Activated CD4-positive, alpha-beta T cell treated with anti-CD3 and anti-CD28 coated beads, Interleukin-2, amount 10 ng/mL, durations not matched to agents 24 days and 14 days (primary cell): ENCODE data around the gene PRKG1. TPM values are rescaled to one million over a fixed set of nuclear protein-coding genes. Genes with fewer than 3 reads are reported as not detected.

Source experiments
- DNase-seq: peaks from one replicate; pipeline ENCODE4 v3.0.0; 2022
- H3K27ac Mint-ChIP-seq: one replicate; pipeline ENCODE4 v1.8.0; 2022; ENCODE audit warnings: mild to moderate bottlenecking, mixed read lengths
- H3K27me3 Mint-ChIP-seq: one replicate; pipeline ENCODE4 v1.8.0; 2022; ENCODE audit warnings: mixed read lengths
- H3K36me3 Mint-ChIP-seq: one replicate; pipeline ENCODE4 v1.8.0; 2022; ENCODE audit warnings: low read depth, mild to moderate bottlenecking, mixed read lengths
- H3K4me1 Mint-ChIP-seq: one replicate; pipeline ENCODE4 v1.8.0; 2021; ENCODE audit warnings: mixed read lengths
- H3K4me3 Mint-ChIP-seq: one replicate; pipeline ENCODE4 v1.8.0; 2022; ENCODE audit warnings: mild to moderate bottlenecking, moderate library complexity, mixed read lengths
- H3K9me3 Mint-ChIP-seq: one replicate; pipeline ENCODE4 v1.8.0; 2021; ENCODE audit warnings: mixed read lengths
- intact Hi-C: fragments of 100-400 bp; cut with micrococcal nuclease; formaldehyde crosslinking; loops from one replicate; pipeline ENCODE4 v1.15.1; 2023
- total RNA-seq: library from RNA; stranded (reverse); gene quantifications from 2 replicates; pipeline ENCODE4 v1.2.3, GENCODE V29; 2022

PRKG1 gene
- total RNA-seq, 1 donor from 2014 or later: not detected

DNA sequence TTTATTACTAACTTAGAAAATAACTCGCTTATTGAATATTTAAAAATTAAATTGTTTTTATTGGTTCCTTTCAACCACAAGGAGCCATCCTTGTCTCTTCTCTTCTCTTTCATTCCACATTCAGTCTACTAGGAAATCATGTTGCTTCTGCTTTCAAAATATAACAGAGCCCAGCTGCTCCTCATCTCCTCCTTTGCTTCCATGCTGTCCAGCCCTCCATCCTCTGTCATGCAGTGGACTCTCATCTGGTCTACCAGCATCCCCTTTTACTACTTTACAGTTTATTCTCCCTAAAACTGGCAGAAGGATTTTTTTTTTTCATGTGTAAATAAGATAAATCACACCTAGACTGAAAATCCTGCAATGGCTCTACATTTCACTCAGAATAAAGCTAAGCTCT is 823.3 kb downstream of the PRKG1 start:
- Mint-ChIP-seq H3K27ac (no peak overlapping the region), H3K9me3 (no peaks in the 10 kb centered on the region), H3K36me3 (no peaks in the 10 kb centered on the region), H3K4me3 (no peak overlapping the region), H3K27me3 (peaks cover 4% of the 10 kb centered on the region), H3K4me1 (no peaks in the 10 kb centered on the region)
- intact Hi-C loops: no loop called here
- DNase-seq: no peak

- no peak overlapping the region for H3K4me3 Mint-ChIP-seq
- H3K27me3 Mint-ChIP-seq: peaks cover 3% of the 10 kb centered on the region
- no peak overlapping the region for H3K27ac Mint-ChIP-seq
- no peaks in the 10 kb centered on the region for H3K4me1 Mint-ChIP-seq
- no peak for DNase-seq
- intact Hi-C loops: no loop called here
- no peaks in the 10 kb centered on the region for H3K9me3 Mint-ChIP-seq
- H3K36me3 Mint-ChIP-seq: no peaks in the 10 kb centered on the region
Observed at GRCh38 chr10:51900180-51900579, 825.9 kb downstream of the PRKG1 start.

GRCh38 chr10:51903675-51904074 is 829.4 kb downstream of the PRKG1 start:
- Mint-ChIP-seq H3K4me1 (no peaks in the 10 kb centered on the region), H3K36me3 (no peaks in the 10 kb centered on the region), H3K27me3 (peaks cover 6% of the 10 kb centered on the region), H3K9me3 (no peaks in the 10 kb centered on the region), H3K27ac (no peak overlapping the region), H3K4me3 (no peak overlapping the region)
- no peak for DNase-seq
- intact Hi-C loops: no loop called here

- DNase-seq: no peak
- Mint-ChIP-seq H3K36me3 (no peaks in the 10 kb centered on the region), H3K27me3 (peaks cover 6% of the 10 kb centered on the region), H3K4me3 (no peak overlapping the region), H3K4me1 (no peaks in the 10 kb centered on the region), H3K27ac (no peak overlapping the region), H3K9me3 (no peaks in the 10 kb centered on the region)
- intact Hi-C loops: no loop called here
Observed at GRCh38 chr10:51905032-51905431, 830.7 kb downstream of the PRKG1 start.

DNA sequence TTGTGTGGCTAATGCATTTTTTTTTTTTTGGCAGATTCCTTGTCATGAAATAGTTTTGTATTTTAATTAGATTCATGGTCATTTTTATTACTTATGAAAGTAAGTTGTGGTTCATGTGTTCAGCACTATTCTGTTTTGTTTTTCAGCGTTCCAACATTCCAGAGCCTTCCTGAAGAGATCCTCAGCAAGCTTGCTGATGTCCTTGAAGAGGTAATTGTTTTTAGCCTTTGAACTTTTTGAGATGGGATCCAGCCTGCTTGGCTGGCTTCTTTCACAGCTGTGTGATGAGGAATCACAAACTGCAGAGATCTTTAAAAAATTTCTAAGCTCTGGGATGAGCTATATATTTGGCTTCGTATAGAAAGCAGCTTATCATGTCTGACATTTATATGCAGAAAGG is 833.1 kb downstream of the PRKG1 start:
- no peaks in the 10 kb centered on the region for H3K4me1 Mint-ChIP-seq
- H3K4me3 Mint-ChIP-seq: no peak overlapping the region
- H3K9me3 Mint-ChIP-seq: no peaks in the 10 kb centered on the region
- no peaks in the 10 kb centered on the region for H3K36me3 Mint-ChIP-seq
- H3K27me3 Mint-ChIP-seq: peaks cover 10% of the 10 kb centered on the region
- DNase-seq: no peak
- H3K27ac Mint-ChIP-seq: no peak overlapping the region
- intact Hi-C loops: no loop called here

DNA sequence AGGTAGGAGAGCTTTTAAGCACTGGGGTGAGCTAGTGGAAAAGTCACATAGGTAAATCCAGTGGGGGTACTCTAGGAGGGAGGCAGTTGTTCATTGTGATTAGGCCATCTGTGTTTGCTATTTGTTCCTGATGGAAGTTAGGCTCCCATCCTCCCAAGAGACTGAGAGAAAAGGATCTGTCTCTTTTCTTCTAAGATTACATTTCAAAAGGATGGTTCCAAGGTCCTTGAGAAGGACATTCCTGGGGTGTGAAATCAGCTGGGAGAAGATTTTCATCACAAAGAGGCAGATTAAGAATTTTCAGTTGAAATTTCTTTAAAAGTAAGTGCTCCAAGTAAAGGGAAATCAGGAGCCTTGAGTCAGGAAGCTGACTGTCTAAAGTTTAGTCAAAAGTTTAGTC is 835.9 kb downstream of the PRKG1 start:
- Mint-ChIP-seq H3K4me1 (no peaks in the 10 kb centered on the region), H3K27me3 (peaks cover 11% of the 10 kb centered on the region), H3K9me3 (no peaks in the 10 kb centered on the region), H3K27ac (no peak overlapping the region), H3K4me3 (no peak overlapping the region), H3K36me3 (no peaks in the 10 kb centered on the region)
- DNase-seq: no peak
- intact Hi-C loops: no loop called here

DNA sequence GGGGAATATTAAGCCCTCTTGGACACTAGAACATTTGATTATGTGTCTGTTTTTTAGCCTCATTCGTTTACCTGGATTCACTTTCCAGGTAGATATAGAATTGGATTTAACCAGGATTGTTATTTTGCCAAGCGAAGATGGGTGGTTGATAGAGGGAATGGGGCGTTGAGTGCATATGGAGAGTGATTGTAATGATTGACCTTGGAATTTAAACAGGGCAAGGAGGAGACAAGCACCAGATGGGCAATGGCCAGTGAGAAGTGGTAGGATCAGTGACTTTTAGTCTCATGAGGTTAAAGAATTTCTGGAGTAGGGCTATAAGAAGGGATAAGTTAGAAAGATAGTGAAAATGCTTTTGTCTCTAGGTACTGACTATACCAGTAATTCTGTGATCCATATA is 836.3 kb downstream of the PRKG1 start:
- no peaks in the 10 kb centered on the region for H3K36me3 Mint-ChIP-seq
- intact Hi-C loops: no loop called here
- no peak overlapping the region for H3K27ac Mint-ChIP-seq
- DNase-seq: no peak
- peaks cover 13% of the 10 kb centered on the region for H3K27me3 Mint-ChIP-seq
- no peak overlapping the region for H3K4me3 Mint-ChIP-seq
- no peaks in the 10 kb centered on the region for H3K9me3 Mint-ChIP-seq
- H3K4me1 Mint-ChIP-seq: no peaks in the 10 kb centered on the region

DNA sequence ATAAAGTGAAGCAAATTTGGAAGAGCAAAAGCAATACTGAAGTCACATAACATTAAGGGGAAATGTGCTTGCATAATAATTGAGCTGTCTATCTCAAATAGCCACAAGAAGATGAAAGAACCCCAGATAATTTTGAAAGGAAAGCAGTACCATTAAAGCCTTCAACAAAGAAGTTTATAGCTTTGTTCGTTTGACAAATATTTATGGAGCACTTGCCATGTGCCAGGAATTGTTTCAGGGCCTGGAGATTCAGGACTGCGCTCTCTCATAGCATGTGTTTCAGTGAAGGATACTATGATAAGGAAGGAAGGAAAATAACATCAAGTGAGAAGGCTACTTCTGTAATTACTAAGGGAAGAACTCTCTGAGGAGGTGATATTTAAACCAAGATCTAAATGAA is 837.4 kb downstream of the PRKG1 start:
- intact Hi-C loops: no loop called here
- H3K9me3 Mint-ChIP-seq: no peaks in the 10 kb centered on the region
- H3K27ac Mint-ChIP-seq: no peak overlapping the region
- H3K27me3 Mint-ChIP-seq: peaks cover 10% of the 10 kb centered on the region
- H3K4me1 Mint-ChIP-seq: no peaks in the 10 kb centered on the region
- DNase-seq: no peak
- no peaks in the 10 kb centered on the region for H3K36me3 Mint-ChIP-seq
- no peak overlapping the region for H3K4me3 Mint-ChIP-seq

- no peak overlapping the region for H3K27ac Mint-ChIP-seq
- H3K27me3 Mint-ChIP-seq: peaks cover 8% of the 10 kb centered on the region
- no peaks in the 10 kb centered on the region for H3K36me3 Mint-ChIP-seq
- DNase-seq: no peak
- no peaks in the 10 kb centered on the region for H3K9me3 Mint-ChIP-seq
- intact Hi-C loops: no loop called here
- no peaks in the 10 kb centered on the region for H3K4me1 Mint-ChIP-seq
- no peak overlapping the region for H3K4me3 Mint-ChIP-seq
Observed at GRCh38 chr10:51915031-51915542, 840.8 kb downstream of the PRKG1 start.

- Mint-ChIP-seq H3K36me3 (no peaks in the 10 kb centered on the region), H3K27ac (no peak overlapping the region), H3K27me3 (peaks cover 5% of the 10 kb centered on the region), H3K4me1 (no peaks in the 10 kb centered on the region), H3K9me3 (no peaks in the 10 kb centered on the region), H3K4me3 (no peak overlapping the region)
- intact Hi-C loops: no loop called here
- no peak for DNase-seq
Observed at GRCh38 chr10:51918440-51918839, 844.2 kb downstream of the PRKG1 start.

DNA sequence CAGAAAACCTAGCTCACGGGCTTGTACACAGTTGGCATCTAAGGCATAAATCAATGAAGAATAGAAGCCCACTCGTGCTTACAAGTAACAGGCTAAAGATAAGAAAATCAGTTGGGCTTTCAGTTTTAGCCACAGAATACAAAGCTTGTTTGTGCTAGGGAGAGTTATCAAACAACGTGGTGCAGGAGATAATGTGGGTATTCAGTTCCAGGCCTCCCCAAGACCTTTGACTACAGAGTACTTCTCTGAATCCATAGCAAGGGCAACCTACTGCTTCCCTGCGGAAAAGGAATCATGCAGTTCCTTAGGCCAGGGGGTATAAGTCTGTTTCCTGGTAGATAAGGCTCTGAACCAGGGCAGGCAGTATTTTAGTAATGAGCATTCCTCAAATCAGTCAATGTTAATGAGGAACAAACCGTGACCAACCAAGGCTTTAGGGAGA is 844.6 kb downstream of the PRKG1 start:
- intact Hi-C loops: no loop called here
- Mint-ChIP-seq H3K4me3 (no peak overlapping the region), H3K27ac (no peak overlapping the region), H3K36me3 (no peaks in the 10 kb centered on the region), H3K4me1 (no peaks in the 10 kb centered on the region), H3K27me3 (peaks cover 5% of the 10 kb centered on the region), H3K9me3 (no peaks in the 10 kb centered on the region)
- DNase-seq: no peak

GRCh38 chr10:51920672-51921071 is 846.4 kb downstream of the PRKG1 start:
- Mint-ChIP-seq H3K27ac (no peak overlapping the region), H3K36me3 (no peaks in the 10 kb centered on the region), H3K4me1 (no peaks in the 10 kb centered on the region), H3K4me3 (no peak overlapping the region), H3K27me3 (peaks cover 1% of the 10 kb centered on the region), H3K9me3 (no peaks in the 10 kb centered on the region)
- intact Hi-C loops: no loop called here
- DNase-seq: no peak

DNA sequence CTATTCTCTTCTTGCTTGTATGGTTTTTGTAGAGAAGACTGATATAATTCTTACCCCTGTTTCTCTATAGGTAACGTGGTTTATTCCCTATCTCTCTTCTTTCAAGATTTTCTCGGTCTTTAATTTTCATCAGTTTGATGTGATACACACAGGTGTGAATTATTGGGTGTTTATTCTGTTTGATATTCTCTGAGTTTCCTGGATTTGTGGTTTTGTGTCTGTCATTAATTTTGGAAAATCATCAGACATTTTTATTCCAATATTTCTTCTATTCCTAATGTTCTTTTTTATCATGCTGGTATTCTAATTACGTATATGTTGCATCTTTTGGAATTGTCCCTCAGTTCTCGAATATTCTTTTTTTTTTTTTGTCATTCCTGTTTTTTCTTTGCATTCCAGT is 850.1 kb downstream of the PRKG1 start:
- Mint-ChIP-seq H3K9me3 (no peaks in the 10 kb centered on the region), H3K36me3 (no peaks in the 10 kb centered on the region), H3K27me3 (no peaks in the 10 kb centered on the region), H3K4me3 (no peak overlapping the region), H3K4me1 (no peaks in the 10 kb centered on the region), H3K27ac (no peak overlapping the region)
- DNase-seq: no peak
- intact Hi-C loops: no loop called here

- Mint-ChIP-seq H3K27ac (no peak overlapping the region), H3K4me1 (no peaks in the 10 kb centered on the region), H3K9me3 (no peaks in the 10 kb centered on the region), H3K36me3 (no peaks in the 10 kb centered on the region), H3K27me3 (no peaks in the 10 kb centered on the region), H3K4me3 (no peak overlapping the region)
- intact Hi-C loops: no loop called here
- no peak for DNase-seq
Observed at GRCh38 chr10:51926337-51926736, 852.0 kb downstream of the PRKG1 start.

GRCh38 chr10:51928162-51928561 is 853.9 kb downstream of the PRKG1 start:
- Mint-ChIP-seq H3K4me3 (no peak overlapping the region), H3K4me1 (no peaks in the 10 kb centered on the region), H3K27ac (no peak overlapping the region), H3K36me3 (no peaks in the 10 kb centered on the region), H3K27me3 (no peaks in the 10 kb centered on the region), H3K9me3 (no peaks in the 10 kb centered on the region)
- intact Hi-C loops: no loop called here
- no peak for DNase-seq
